PFSK-1 (cell line): ENCODE results near the gene ZC3H10. TPM values are rescaled to one million over a fixed set of nuclear protein-coding genes. Genes with fewer than 3 reads are reported as not detected.

Experiments
- FOXP2 ChIP-seq: optimal IDR thresholded peaks from 2 replicates; pipeline ENCODE3; 2011; ENCODE audit warnings: borderline replicate concordance, control low read depth, inconsistent platforms; ENCODE audit not compliant: insufficient read depth; ENCODE audit errors: extremely low read length, extremely low read depth
- POLR2AphosphoS5 ChIP-seq: IDR thresholded peaks from 2 replicates; pipeline ENCODE4 v1.6.1; 2012; ENCODE audit warnings: low read depth, mild to moderate bottlenecking, control low read depth, low read length, moderate library complexity
- SIN3A ChIP-seq: IDR thresholded peaks from 2 replicates; pipeline ENCODE4 v1.6.1; 2012; ENCODE audit warnings: mild to moderate bottlenecking, low read length, moderate library complexity, borderline replicate concordance; ENCODE audit not compliant: insufficient read depth
- TAF1 ChIP-seq: IDR thresholded peaks from 2 replicates; pipeline ENCODE4 v1.6.1; 2012; ENCODE audit warnings: low read length, control low read depth, borderline replicate concordance; ENCODE audit not compliant: insufficient read depth
- polyA plus RNA-seq: library from polyadenylated mRNA; unstranded; fragments of >200 nt; gene quantifications from one replicate; pipeline ENCODE4 v1.2.1, GENCODE V29; 2012; ENCODE audit warnings: low read depth, missing spikeins; ENCODE audit not compliant: insufficient read length
- TF ChIP-seq, protein P1 (sequence below), 2 experiments: IDR thresholded peaks; 2 replicates each; pipeline versions ENCODE4 v1.6.1 to v1.8.0; 2011 to 2012; ENCODE audit warnings: low read depth in 2 of 2, low read length in 2 of 2, control low read depth in 1 of 2, inconsistent platforms in 1 of 2, mild to moderate bottlenecking in 1 of 2, moderate library complexity in 1 of 2; ENCODE audit not compliant: insufficient read depth in 1 of 2

The ZC3H10 gene
- 8.0 TPM for polyA plus RNA-seq

DNA sequence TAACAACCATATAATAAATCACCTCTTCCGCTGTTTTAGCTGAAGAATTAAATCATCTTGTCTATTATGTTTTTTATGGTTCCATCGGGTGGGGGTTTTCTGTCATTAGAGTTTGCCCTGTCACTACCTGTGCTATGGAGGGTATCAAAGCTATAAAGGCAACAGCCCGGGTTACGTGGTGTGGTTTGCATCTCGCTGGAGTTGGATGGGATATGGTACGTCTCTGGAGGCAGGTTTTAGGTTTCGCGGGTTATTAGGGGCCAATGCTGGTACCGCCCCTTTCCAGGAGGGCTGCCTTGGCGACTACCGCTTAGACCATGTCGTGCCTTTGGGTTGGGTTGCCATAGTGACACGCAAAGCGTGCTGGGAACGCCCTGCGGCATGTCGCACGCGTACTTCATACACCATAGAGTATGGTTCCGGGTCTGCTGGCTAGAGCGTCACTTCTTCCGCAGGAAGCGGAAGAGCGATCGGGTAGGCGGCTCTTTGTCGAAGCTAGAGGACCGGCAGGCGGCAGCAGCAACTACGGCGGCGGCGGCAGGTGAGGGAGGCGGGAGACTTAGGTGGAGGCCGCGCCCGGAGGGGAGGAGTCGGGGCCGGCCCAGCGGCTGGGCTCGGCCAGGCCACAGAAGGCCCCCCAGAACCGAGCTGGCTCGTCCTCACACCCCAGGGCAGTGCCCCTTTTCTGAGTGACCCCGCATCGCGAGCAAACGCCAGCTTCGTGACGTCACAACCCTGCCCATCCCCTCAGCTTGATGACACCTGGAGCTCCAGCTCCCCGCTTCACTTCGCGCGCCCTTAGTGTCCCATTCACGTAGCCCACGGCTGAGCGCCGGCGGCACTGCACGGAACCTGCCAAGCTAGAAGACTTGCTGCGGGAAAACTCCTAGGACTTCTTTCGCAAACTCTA, at the start of gene ZC3H10:
TSS of gene ZC3H10 (plus strand) at position 489 of the 910 bp plus-strand sequence. CDS start 2,297 bp downstream, outside the sequence.
- TF ChIP-seq TAF1 (peak; percentile 89; the same call in 1 of the 2 replicates), SIN3A (peak; percentile 100), FOXP2 (peak; percentile 94), POLR2AphosphoS5 (peak; percentile 99)
- TF ChIP-seq, protein P1, sequence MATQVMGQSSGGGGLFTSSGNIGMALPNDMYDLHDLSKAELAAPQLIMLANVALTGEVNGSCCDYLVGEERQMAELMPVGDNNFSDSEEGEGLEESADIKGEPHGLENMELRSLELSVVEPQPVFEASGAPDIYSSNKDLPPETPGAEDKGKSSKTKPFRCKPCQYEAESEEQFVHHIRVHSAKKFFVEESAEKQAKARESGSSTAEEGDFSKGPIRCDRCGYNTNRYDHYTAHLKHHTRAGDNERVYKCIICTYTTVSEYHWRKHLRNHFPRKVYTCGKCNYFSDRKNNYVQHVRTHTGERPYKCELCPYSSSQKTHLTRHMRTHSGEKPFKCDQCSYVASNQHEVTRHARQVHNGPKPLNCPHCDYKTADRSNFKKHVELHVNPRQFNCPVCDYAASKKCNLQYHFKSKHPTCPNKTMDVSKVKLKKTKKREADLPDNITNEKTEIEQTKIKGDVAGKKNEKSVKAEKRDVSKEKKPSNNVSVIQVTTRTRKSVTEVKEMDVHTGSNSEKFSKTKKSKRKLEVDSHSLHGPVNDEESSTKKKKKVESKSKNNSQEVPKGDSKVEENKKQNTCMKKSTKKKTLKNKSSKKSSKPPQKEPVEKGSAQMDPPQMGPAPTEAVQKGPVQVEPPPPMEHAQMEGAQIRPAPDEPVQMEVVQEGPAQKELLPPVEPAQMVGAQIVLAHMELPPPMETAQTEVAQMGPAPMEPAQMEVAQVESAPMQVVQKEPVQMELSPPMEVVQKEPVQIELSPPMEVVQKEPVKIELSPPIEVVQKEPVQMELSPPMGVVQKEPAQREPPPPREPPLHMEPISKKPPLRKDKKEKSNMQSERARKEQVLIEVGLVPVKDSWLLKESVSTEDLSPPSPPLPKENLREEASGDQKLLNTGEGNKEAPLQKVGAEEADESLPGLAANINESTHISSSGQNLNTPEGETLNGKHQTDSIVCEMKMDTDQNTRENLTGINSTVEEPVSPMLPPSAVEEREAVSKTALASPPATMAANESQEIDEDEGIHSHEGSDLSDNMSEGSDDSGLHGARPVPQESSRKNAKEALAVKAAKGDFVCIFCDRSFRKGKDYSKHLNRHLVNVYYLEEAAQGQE (IDR thresholded peaks at IDR 0.05; ENCODE audit: insufficient read depth in 1 of 2, low read depth in 2 of 2, low read length in 2 of 2): peak; percentile 48 to 56; a peak in 2 of 4 replicates

DNA sequence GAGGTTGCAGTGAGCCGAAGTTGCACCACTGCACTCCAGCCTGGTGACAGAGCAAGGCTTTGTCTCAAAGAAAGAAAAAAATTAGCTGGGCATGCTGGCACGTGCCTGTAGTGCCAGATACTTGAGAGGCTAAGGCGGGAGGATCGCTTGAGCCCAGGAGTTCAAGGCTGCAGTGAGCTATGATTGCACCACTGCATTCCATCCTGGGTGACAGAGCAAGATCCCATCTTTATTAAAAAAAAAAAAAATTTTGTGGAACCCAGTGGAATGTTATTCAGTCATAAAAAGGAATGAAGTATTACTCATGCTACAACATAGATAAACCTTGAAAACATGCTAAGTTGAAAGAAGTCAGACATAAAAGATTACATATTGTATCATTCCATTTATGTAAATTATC, 46.4 kb upstream of the ZC3H10 start:
- no peak for TF ChIP-seq POLR2AphosphoS5

- no peak for TF ChIP-seq FOXP2
- TF ChIP-seq SIN3A: no peak
- TF ChIP-seq, protein P1 (IDR thresholded peaks at IDR 0.05; ENCODE audit: insufficient read depth in 1 of 2, low read depth in 2 of 2, low read length in 2 of 2): no peak
- TF ChIP-seq POLR2AphosphoS5: no peak
- TF ChIP-seq TAF1: no peak
These were observed 43.7 kb upstream of the ZC3H10 start for GRCh38 chr12:56074396-56074795.

DNA sequence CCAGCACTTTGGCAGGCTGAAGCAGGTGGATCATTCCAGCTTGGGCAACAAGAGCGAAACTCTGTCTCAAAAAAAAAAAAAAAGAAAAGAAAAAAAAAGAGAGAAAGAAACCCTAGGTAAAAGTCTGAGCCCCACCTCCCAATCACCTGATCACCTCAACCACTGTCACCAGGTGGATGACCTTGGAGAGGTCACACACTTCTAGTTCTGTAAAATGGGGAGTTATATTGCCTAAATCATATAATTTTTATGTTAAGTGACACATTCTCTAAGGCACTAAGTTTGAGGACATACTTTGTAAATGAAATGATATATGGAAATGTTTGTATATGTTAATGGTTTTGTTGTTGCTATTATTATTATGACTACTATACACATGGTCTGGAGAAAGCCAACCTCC, 39.6 kb upstream of the ZC3H10 start:
- TF ChIP-seq POLR2AphosphoS5 (no peak), FOXP2 (no peak), SIN3A (no peak), TAF1 (no peak)
- TF ChIP-seq, protein P1 (IDR thresholded peaks at IDR 0.05; ENCODE audit: insufficient read depth in 1 of 2, low read depth in 2 of 2, low read length in 2 of 2): no peak

DNA sequence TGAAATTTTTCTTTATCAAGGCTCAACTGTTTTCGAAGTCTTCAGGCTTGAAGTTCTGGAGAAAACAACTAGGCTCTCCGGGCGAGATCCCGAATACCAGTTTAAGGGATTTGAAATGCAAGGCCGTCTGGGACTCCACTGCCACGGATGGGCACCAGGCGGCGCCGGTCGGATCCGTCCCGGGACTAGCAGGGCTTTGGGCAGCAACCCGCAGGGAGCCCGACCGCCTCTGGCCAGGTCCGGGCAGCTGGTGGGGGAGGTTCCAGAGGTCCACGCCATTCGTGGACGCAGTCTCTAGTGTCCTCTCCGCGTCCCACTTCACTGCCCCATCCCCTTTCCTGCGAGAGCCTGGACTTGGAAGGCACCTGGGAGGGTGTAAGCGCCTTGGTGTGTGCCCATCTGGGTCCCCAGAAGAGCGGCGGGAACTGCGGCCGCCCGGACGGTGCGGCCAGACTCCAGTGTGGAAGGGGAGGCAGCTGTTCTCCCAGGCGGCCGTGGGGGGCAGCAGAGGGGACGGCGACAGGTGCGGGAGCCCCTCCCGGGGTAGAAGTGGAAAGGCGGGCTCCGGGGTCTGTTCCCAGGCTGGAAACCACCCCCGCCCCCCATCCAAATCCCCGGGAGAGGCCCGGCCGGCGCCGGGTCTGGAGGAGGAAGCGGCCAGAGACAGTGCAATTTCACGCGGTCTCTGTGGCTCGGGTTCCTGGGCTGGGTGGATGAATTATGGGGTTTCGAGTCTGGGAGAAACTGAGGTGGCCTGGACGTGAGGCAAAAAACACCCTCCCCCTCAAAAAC, 38.9 kb upstream of the ZC3H10 start:
- no peak for TF ChIP-seq FOXP2
- TF ChIP-seq POLR2AphosphoS5: peak; percentile 27; the same call in 1 of the 2 replicates
- TF ChIP-seq, protein P1 (IDR thresholded peaks at IDR 0.05; ENCODE audit: insufficient read depth in 1 of 2, low read depth in 2 of 2, low read length in 2 of 2): no peak
